ENCODE results near the gene AHSA1. TPM values are rescaled to one million over a fixed set of nuclear protein-coding genes. Genes with fewer than 3 reads are reported as not detected.

The AHSA1 gene
- total RNA-seq, 1 donor from 2014 or later = 85.9 TPM

GRCh38 chr14:77473921-77474320 is 16.0 kb downstream of the AHSA1 start:
- TF ChIP-seq POLR2AphosphoS5 (IDR thresholded peaks at IDR 0.05; ENCODE audit: insufficient read depth in 1 of 2, low read depth in 1 of 2) (no peak), POLR2A (IDR thresholded peaks at IDR 0.05) (no peak), CTCF (IDR thresholded peaks at IDR 0.05) (no peak)
- Histone ChIP-seq H3K4me1 (no peaks in the 10 kb centered on the region), H3K36me3 (peaks cover 0 to 10% of the 10 kb centered on the region in 2 donors), H3K4me3 (no peak overlapping the region), H3K9me3 (no peaks in the 10 kb centered on the region), H3K27ac (no peak overlapping the region), H3K27me3 (no peaks in the 10 kb centered on the region)
- intact Hi-C loops (cut with DNase I) = no loop called here
- no peak for DNase-seq (ENCODE audit: extremely low spot score in 2 of 2)

DNA sequence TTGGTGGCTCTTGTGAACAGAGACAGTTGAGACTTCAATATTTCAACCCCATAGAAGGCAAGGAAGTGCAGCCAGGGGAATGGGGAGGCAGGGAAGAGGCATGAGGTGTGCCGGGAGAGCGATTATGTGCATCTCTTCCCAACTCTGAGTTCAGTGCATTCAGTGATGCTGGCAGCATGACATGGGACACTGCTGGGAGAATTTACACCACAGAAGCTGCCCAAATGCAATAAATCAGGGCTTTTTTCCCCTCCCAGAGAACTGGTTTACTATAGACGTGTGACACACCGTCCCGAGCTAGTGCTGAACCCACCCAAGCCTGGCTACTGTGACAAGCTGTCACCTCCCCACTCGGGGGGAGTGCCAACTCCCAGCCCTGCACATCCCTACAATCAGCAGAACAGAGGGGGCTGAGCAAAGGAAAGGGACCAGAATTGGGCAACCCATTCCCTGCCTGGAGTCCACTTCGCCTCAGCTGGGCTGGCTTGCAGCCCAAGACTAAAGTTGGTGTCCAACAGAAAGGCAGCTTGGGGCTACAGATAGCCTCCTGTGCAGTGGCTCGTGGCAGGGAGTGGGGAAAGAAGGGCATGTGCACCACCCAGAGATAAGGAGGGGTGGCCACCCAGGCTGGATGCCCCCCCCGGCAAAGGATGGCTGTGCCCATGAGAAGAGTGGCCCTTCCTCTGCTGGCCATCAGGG is 16.7 kb downstream of the AHSA1 start:
- H3K4me1 ChIP-seq = no peaks in the 10 kb centered on the region
- peaks cover 0 to 3% of the 10 kb centered on the region in 2 donors for H3K36me3 ChIP-seq
- no peak overlapping the region for H3K27ac ChIP-seq
- DNase-seq (ENCODE audit: extremely low spot score in 2 of 2) = no peak
- intact Hi-C loops (cut with DNase I) = no loop called here
- H3K4me3 ChIP-seq = no peak overlapping the region
- H3K9me3 ChIP-seq = no peaks in the 10 kb centered on the region
- no peak for TF ChIP-seq POLR2A (IDR thresholded peaks at IDR 0.05)
- TF ChIP-seq POLR2AphosphoS5 (IDR thresholded peaks at IDR 0.05; ENCODE audit: insufficient read depth in 1 of 2, low read depth in 1 of 2) = no peak
- TF ChIP-seq CTCF (IDR thresholded peaks at IDR 0.05) = no peak
- H3K27me3 ChIP-seq = no peaks in the 10 kb centered on the region

DNA sequence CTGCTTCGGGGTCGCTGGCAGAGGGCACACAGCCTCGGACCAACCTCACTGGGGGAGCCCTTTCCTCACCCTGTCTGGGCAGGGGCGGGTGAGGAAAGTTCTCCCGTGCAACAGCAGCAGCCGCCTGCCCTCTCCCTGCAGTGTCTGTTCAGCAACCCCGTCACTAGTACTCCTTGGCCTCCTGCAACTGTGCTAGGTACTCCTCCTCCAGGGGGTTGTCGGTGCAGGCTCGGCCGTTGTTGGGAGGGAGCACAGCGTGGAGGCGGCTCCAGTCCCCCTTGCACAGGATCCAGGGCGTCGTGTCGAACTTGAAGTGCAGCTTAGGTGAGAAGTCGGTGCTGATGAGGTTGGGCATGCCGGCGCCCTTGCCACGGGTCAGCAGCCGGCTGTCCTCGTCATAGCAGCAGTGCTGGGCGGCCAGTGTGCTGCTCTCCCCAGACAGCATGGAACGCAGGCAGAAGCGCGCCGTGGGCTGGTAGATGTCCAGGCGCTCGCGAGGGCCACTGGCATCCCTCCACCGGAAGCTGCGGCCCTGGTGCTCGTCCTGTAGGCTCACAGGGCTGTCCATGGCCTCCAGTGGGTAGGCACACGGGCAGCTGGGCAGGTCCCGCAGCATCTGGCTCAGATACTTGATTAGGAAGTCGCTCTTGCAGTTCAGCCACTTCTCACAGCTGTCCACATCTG is 17.7 kb downstream of the AHSA1 start:
- H3K4me3 ChIP-seq = no peak overlapping the region
- H3K36me3 ChIP-seq = no peaks in the 10 kb centered on the region
- DNase-seq (ENCODE audit: extremely low spot score in 2 of 2) = no peak
- no peak overlapping the region for H3K27ac ChIP-seq
- TF ChIP-seq POLR2A (IDR thresholded peaks at IDR 0.05) (no peak), POLR2AphosphoS5 (IDR thresholded peaks at IDR 0.05; ENCODE audit: insufficient read depth in 1 of 2, low read depth in 1 of 2) (no peak), CTCF (IDR thresholded peaks at IDR 0.05) (no peak)
- intact Hi-C loops (cut with DNase I) = no loop called here
- H3K4me1 ChIP-seq = no peaks in the 10 kb centered on the region
- H3K9me3 ChIP-seq = no peaks in the 10 kb centered on the region
- no peaks in the 10 kb centered on the region for H3K27me3 ChIP-seq

GRCh38 chr14:77478029-77478428 is 20.1 kb downstream of the AHSA1 start:
- intact Hi-C loops (cut with DNase I) = no loop called here
- no peak for DNase-seq (ENCODE audit: extremely low spot score in 2 of 2)
- TF ChIP-seq CTCF (IDR thresholded peaks at IDR 0.05) (no peak), POLR2A (IDR thresholded peaks at IDR 0.05) (no peak), POLR2AphosphoS5 (IDR thresholded peaks at IDR 0.05; ENCODE audit: insufficient read depth in 1 of 2, low read depth in 1 of 2) (no peak)

GRCh38 chr14:77478796-77479195 is 20.9 kb downstream of the AHSA1 start:
- DNase-seq (ENCODE audit: extremely low spot score in 2 of 2) = no peak
- TF ChIP-seq POLR2A (IDR thresholded peaks at IDR 0.05) = no peak
- no peak for TF ChIP-seq POLR2AphosphoS5 (IDR thresholded peaks at IDR 0.05; ENCODE audit: insufficient read depth in 1 of 2, low read depth in 1 of 2)
- no peak for TF ChIP-seq CTCF (IDR thresholded peaks at IDR 0.05)
- Histone ChIP-seq H3K9me3 (no peaks in the 10 kb centered on the region), H3K36me3 (no peaks in the 10 kb centered on the region), H3K27ac (no peak overlapping the region), H3K4me1 (no peaks in the 10 kb centered on the region), H3K4me3 (no peak overlapping the region), H3K27me3 (no peaks in the 10 kb centered on the region)
- intact Hi-C loops (cut with DNase I) = no loop called here

More at GRCh38 chr14:77478029-77478428, 20.1 kb downstream of the AHSA1 start:
- H3K4me3 ChIP-seq = no peak overlapping the region
- no peaks in the 10 kb centered on the region for H3K4me1 ChIP-seq
- H3K9me3 ChIP-seq = no peaks in the 10 kb centered on the region
- H3K36me3 ChIP-seq = no peaks in the 10 kb centered on the region
- no peaks in the 10 kb centered on the region for H3K27me3 ChIP-seq
- no peak overlapping the region for H3K27ac ChIP-seq

All from vagina (tissue), 2 donors.